Spleen (tissue), 7 donors: ENCODE data around the gene MYO7A.

ENCODE experiments used
- CTCF ChIP-seq, 11 experiments: fragments of 200-600 bp in 7 of 11; fragments of 450-650 bp in 4 of 11; sonication (generic) in 4 of 11; IDR thresholded peaks in 8 of 11; conservative IDR thresholded peaks in 3 of 11; 1 replicate in 7 of 11; 2 replicates in 4 of 11; pipeline versions ENCODE4 v1.4.0 to v1.8.0; 2016 to 2021; ENCODE audit warnings: antibody characterized with exemption in 11 of 11, inconsistent platforms in 4 of 11, mild to moderate bottlenecking in 1 of 11
- POLR2A ChIP-seq, 3 donors: fragments of 450-650 bp; IDR thresholded peaks; one replicate each; pipeline ENCODE4 v1.5.1; 2017; ENCODE audit warnings: antibody characterized with exemption in 3 of 3, mild to moderate bottlenecking in 1 of 3
- POLR2AphosphoS5 ChIP-seq, 3 donors: sonication (generic); formaldehyde crosslinking; IDR thresholded peaks; one replicate each; pipeline ENCODE4 v1.5.1; 2017; ENCODE audit warnings: antibody characterized with exemption in 3 of 3
- donor health status: DM: no; HTN: no; CAD: no; lungs with moderate emphysema.
- donor health status: DM: no; HTN: no; CAD: no.
- donor health status: DM: no; HTN: no; CAD: no.

GRCh38 chr11:77083566-77084245, 44.3 kb upstream of the MYO7A start:
- TF ChIP-seq POLR2A (IDR thresholded peaks at IDR 0.05) (no peak), CTCF (IDR thresholded peaks at IDR 0.05 in 8 of 11, conservative IDR thresholded peaks at IDR 0.05 in 3 of 11) (no peak), POLR2AphosphoS5 (IDR thresholded peaks at IDR 0.05) (no peak)
